ENCODE measurements around the gene KIRREL3.

Gene KIRREL3

GRCh38 chr11:126701520-126701897 is 299.1 kb downstream of the KIRREL3 start:
- Histone ChIP-seq H3K27me3 (ENCODE audit: low read depth, low read length) (peaks cover 23% of the 10 kb centered on the region; the same call in 1 of the 2 replicates), H3K27ac (ENCODE audit: low read length) (no peak overlapping the region), H3K36me3 (replicated peaks; ENCODE audit: low read depth, low read length) (no peaks in the 10 kb centered on the region), H3K4me1 (ENCODE audit: low read length) (no peaks in the 10 kb centered on the region), H2AFZ (ENCODE audit: low read depth, low read length) (no peak overlapping the region), H3K79me2 (ENCODE audit: low read length) (no peaks in the 10 kb centered on the region), H3K9ac (ENCODE audit: low read length) (no peak overlapping the region), H3K9me3 (ENCODE audit: insufficient read depth, low read length) (no peaks in the 10 kb centered on the region), H4K20me1 (ENCODE audit: insufficient read depth, low read length) (no peaks in the 10 kb centered on the region), H3K4me2 (ENCODE audit: low read length) (no peak overlapping the region), H3K4me3 (ENCODE audit: low read length) (no peak overlapping the region)
- TF ChIP-seq CTCF (IDR thresholded peaks at IDR 0.05; ENCODE audit: low read depth, low read length) = no peak
- no peak for TF ChIP-seq EZH2phosphoT487 (IDR thresholded peaks at IDR 0.05; ENCODE audit: low read depth)

GRCh38 chr11:126700768-126701519 is 299.6 kb downstream of the KIRREL3 start:
- Histone ChIP-seq H2AFZ (ENCODE audit: low read depth, low read length) (no peak overlapping the region), H3K9ac (ENCODE audit: low read length) (no peak overlapping the region), H3K4me1 (ENCODE audit: low read length) (no peaks in the 10 kb centered on the region), H3K9me3 (ENCODE audit: insufficient read depth, low read length) (no peaks in the 10 kb centered on the region), H3K27me3 (ENCODE audit: low read depth, low read length) (peaks cover 23% of the 10 kb centered on the region; the same call in 1 of the 2 replicates), H3K79me2 (ENCODE audit: low read length) (no peaks in the 10 kb centered on the region), H4K20me1 (ENCODE audit: insufficient read depth, low read length) (no peaks in the 10 kb centered on the region), H3K4me3 (ENCODE audit: low read length) (no peak overlapping the region), H3K36me3 (replicated peaks; ENCODE audit: low read depth, low read length) (no peaks in the 10 kb centered on the region), H3K4me2 (ENCODE audit: low read length) (no peak overlapping the region), H3K27ac (ENCODE audit: low read length) (no peak overlapping the region)
- no peak for TF ChIP-seq CTCF (IDR thresholded peaks at IDR 0.05; ENCODE audit: low read depth, low read length)
- TF ChIP-seq EZH2phosphoT487 (IDR thresholded peaks at IDR 0.05; ENCODE audit: low read depth) = no peak

GRCh38 chr11:126698576-126698975 is 302.0 kb downstream of the KIRREL3 start:
- no peak overlapping the region for H3K27ac ChIP-seq (ENCODE audit: low read length)
- no peaks in the 10 kb centered on the region for H3K4me1 ChIP-seq (ENCODE audit: low read length)
- H2AFZ ChIP-seq (ENCODE audit: low read depth, low read length) = no peak overlapping the region
- H3K27me3 ChIP-seq (ENCODE audit: low read depth, low read length) = peaks cover 27% of the 10 kb centered on the region; the same call in 1 of the 2 replicates
- H3K9me3 ChIP-seq (ENCODE audit: insufficient read depth, low read length) = no peaks in the 10 kb centered on the region
- no peaks in the 10 kb centered on the region for H3K79me2 ChIP-seq (ENCODE audit: low read length)
- H3K4me2 ChIP-seq (ENCODE audit: low read length) = no peak overlapping the region
- no peak overlapping the region for H3K9ac ChIP-seq (ENCODE audit: low read length)
- H3K36me3 ChIP-seq (replicated peaks; ENCODE audit: low read depth, low read length) = no peaks in the 10 kb centered on the region
- H4K20me1 ChIP-seq (ENCODE audit: insufficient read depth, low read length) = no peaks in the 10 kb centered on the region
- no peak overlapping the region for H3K4me3 ChIP-seq (ENCODE audit: low read length)
- TF ChIP-seq EZH2phosphoT487 (IDR thresholded peaks at IDR 0.05; ENCODE audit: low read depth) = no peak
- no peak for TF ChIP-seq CTCF (IDR thresholded peaks at IDR 0.05; ENCODE audit: low read depth, low read length)

GRCh38 chr11:126697936-126698335 is 302.6 kb downstream of the KIRREL3 start:
- H4K20me1 ChIP-seq (ENCODE audit: insufficient read depth, low read length) = no peaks in the 10 kb centered on the region
- H3K9ac ChIP-seq (ENCODE audit: low read length) = no peak overlapping the region
- no peak overlapping the region for H2AFZ ChIP-seq (ENCODE audit: low read depth, low read length)
- H3K9me3 ChIP-seq (ENCODE audit: insufficient read depth, low read length) = no peaks in the 10 kb centered on the region
- H3K4me3 ChIP-seq (ENCODE audit: low read length) = no peak overlapping the region
- no peak overlapping the region for H3K4me2 ChIP-seq (ENCODE audit: low read length)
- H3K4me1 ChIP-seq (ENCODE audit: low read length) = no peaks in the 10 kb centered on the region
- peaks cover 24% of the 10 kb centered on the region; the same call in 1 of the 2 replicates for H3K27me3 ChIP-seq (ENCODE audit: low read depth, low read length)
- TF ChIP-seq EZH2phosphoT487 (IDR thresholded peaks at IDR 0.05; ENCODE audit: low read depth) = no peak
- TF ChIP-seq CTCF (IDR thresholded peaks at IDR 0.05; ENCODE audit: low read depth, low read length) = no peak
- no peaks in the 10 kb centered on the region for H3K36me3 ChIP-seq (replicated peaks; ENCODE audit: low read depth, low read length)
- no peak overlapping the region for H3K27ac ChIP-seq (ENCODE audit: low read length)
- no peaks in the 10 kb centered on the region for H3K79me2 ChIP-seq (ENCODE audit: low read length)
